Endothelial cell of umbilical vein (primary cell): ENCODE results near the gene AIMP1. TPM values are rescaled to one million over a fixed set of nuclear protein-coding genes. Genes with fewer than 3 reads are reported as not detected.

Experiments used
- BruUV-seq: library from RNA; stranded (reverse); fragments of 400-500 nt; replicated peaks from 2 replicates; lab custom pipeline; 2021; lab: Mats Ljungman, UMichigan
- CTCF ChIA-PET: fragments of 300-600, 350-600 bp; sonication (Branson Sonifier 250); formaldehyde crosslinking; loops from one replicate; lab custom pipeline; 2021; ENCODE audit warnings: antibody characterized with exemption, inconsistent platforms; lab: Charles Lee
- POLR2A ChIA-PET: fragments of 300-600, 350-600 bp; sonication (Branson Sonifier 250); formaldehyde crosslinking; loops from one replicate; lab custom pipeline; 2021; ENCODE audit warnings: antibody characterized with exemption, inconsistent platforms; lab: Charles Lee
- DNase-seq: peaks from one replicate; pipeline ENCODE4 v3.0.0-alpha.2; 2011; ENCODE audit warnings: low read depth, low spot score
- FAIRE-seq: peaks from 2 replicates; lab custom pipeline; 2011; peaks lifted over from hg19 to GRCh38; lab: Jason Lieb, UNC
- H2AFZ ChIP-seq: 2 replicates; pipeline ENCODE4 v1.6.0; 2012; ENCODE audit warnings: low read depth, low read length, control low read depth, inconsistent platforms
- H3K27ac ChIP-seq: 2 replicates; pipeline ENCODE4 v1.5.1; 2011; ENCODE audit warnings: low read depth, mild to moderate bottlenecking, control low read depth, low read length, moderate library complexity; ENCODE audit not compliant: insufficient read depth
- H3K27me3 ChIP-seq, 2 experiments: 2 replicates each; pipeline versions ENCODE4 v1.6.0 to v1.6.1; 2011; ENCODE audit warnings: low read length in 2 of 2, mixed read lengths in 1 of 2; ENCODE audit not compliant: control insufficient read depth in 2 of 2, insufficient read depth in 2 of 2
- H3K36me3 ChIP-seq, 2 experiments: 2 replicates in 1 of 2; 3 replicates in 1 of 2; pipeline ENCODE4 v1.5.1; 2011; ENCODE audit warnings: low read length in 2 of 2, mild to moderate bottlenecking in 1 of 2, moderate library complexity in 1 of 2; ENCODE audit not compliant: control insufficient read depth in 2 of 2, insufficient read depth in 2 of 2; ENCODE audit errors: extremely low read depth in 1 of 2
- H3K4me1 ChIP-seq: 3 replicates; pipeline ENCODE4 v1.5.1; 2011; ENCODE audit warnings: mild to moderate bottlenecking, low read length; ENCODE audit not compliant: control insufficient read depth, insufficient read depth; ENCODE audit errors: extremely low read depth
- H3K4me2 ChIP-seq: 2 replicates; pipeline ENCODE4 v1.6.1; 2011; ENCODE audit warnings: low read length, control low read depth, mixed read lengths; ENCODE audit not compliant: insufficient read depth
- H3K4me3 ChIP-seq, 3 experiments: fragments of 200-600 bp in 1 of 3; sonication (generic), shearing (Covaris generic) in 1 of 3; replicated peaks in 1 of 3; 2 replicates each; pipeline ENCODE4 v1.5.1; 2011 to 2016; ENCODE audit warnings: control low read depth in 3 of 3, low read length in 3 of 3, mild to moderate bottlenecking in 2 of 3, inconsistent platforms in 1 of 3, low read depth in 1 of 3, moderate library complexity in 1 of 3; ENCODE audit not compliant: insufficient read depth in 1 of 3
- H3K79me2 ChIP-seq: 2 replicates; pipeline ENCODE4 v1.6.0; 2012; ENCODE audit warnings: low read length, inconsistent platforms; ENCODE audit not compliant: control insufficient read depth, insufficient read depth
- H3K9ac ChIP-seq: replicated peaks from 2 replicates; pipeline ENCODE3; 2011; ENCODE audit warnings: low read length, control low read depth; ENCODE audit not compliant: insufficient read depth; ENCODE audit errors: extremely low read depth
- H3K9me1 ChIP-seq: replicated peaks from 3 replicates; pipeline ENCODE4 v1.6.0; 2011; ENCODE audit warnings: mild to moderate bottlenecking, low read length; ENCODE audit not compliant: control insufficient read depth, insufficient read depth; ENCODE audit errors: extremely low read depth
- H3K9me3 ChIP-seq: replicated peaks from 2 replicates; pipeline ENCODE4 v1.5.1; 2012; ENCODE audit warnings: low read length, inconsistent platforms; ENCODE audit not compliant: control insufficient read depth, insufficient read depth
- H4K20me1 ChIP-seq: replicated peaks from 2 replicates; pipeline ENCODE3; 2011; ENCODE audit warnings: mild to moderate bottlenecking, low read length; ENCODE audit not compliant: control insufficient read depth, insufficient read depth; ENCODE audit errors: extremely low read depth
- CTCF ChIP-seq, 2 donors: IDR thresholded peaks; 1 replicate in 1 of 2; 2 replicates in 1 of 2; pipeline ENCODE4 v1.5.1; 2011; ENCODE audit warnings: low read length in 2 of 2, mild to moderate bottlenecking in 2 of 2, moderate library complexity in 2 of 2, control low read depth in 1 of 2, inconsistent platforms in 1 of 2, low read depth in 1 of 2; ENCODE audit not compliant: insufficient read depth in 1 of 2; ENCODE audit errors: extremely low read depth in 1 of 2
- EZH2 ChIP-seq: IDR thresholded peaks from 2 replicates; pipeline ENCODE4 v1.6.1; 2012; ENCODE audit warnings: borderline replicate concordance, low read depth, mild to moderate bottlenecking, moderate library complexity, low read length, inconsistent platforms; ENCODE audit not compliant: severe bottlenecking
- FOS ChIP-seq: IDR thresholded peaks from 2 replicates; pipeline ENCODE4 v1.6.1; 2011; ENCODE audit warnings: mild to moderate bottlenecking, low read length, moderate library complexity, borderline replicate concordance; ENCODE audit not compliant: insufficient read depth
- GATA2 ChIP-seq: IDR thresholded peaks from 2 replicates; pipeline ENCODE4 v1.7.0; 2011; ENCODE audit warnings: low read depth, mild to moderate bottlenecking, moderate library complexity, mixed read lengths, low read length; ENCODE audit not compliant: insufficient read length, insufficient read depth
- JUN ChIP-seq: IDR thresholded peaks from 2 replicates; pipeline ENCODE4 v1.6.1; 2011; ENCODE audit warnings: borderline replicate concordance, low read depth; ENCODE audit not compliant: insufficient read length, insufficient read depth
- MYC ChIP-seq: IDR thresholded peaks from one replicate; pipeline ENCODE4 v1.6.1; 2011; ENCODE audit warnings: mild to moderate bottlenecking, low read depth, low read length
- POLR2A ChIP-seq: IDR thresholded peaks from 2 replicates; pipeline ENCODE4 v1.6.1; 2012; ENCODE audit warnings: low read depth, mild to moderate bottlenecking, control low read depth, low read length
- POLR2AphosphoS5 ChIP-seq: IDR thresholded peaks from 2 replicates; pipeline ENCODE4 v1.6.1; 2012; ENCODE audit warnings: low read depth, mild to moderate bottlenecking, control low read depth, low read length, moderate library complexity; ENCODE audit not compliant: insufficient read depth
- dilution Hi-C: fragments of 300-500 bp; cut with MboI; formaldehyde crosslinking; loops from one replicate; pipeline ENCODE4 v1.15.0; 2019; ENCODE audit warnings: low sequenced_read_pairs; ENCODE audit not compliant: extremely low pct_ligation_motif_present
- intact Hi-C: fragments of 100-400 bp; cut with micrococcal nuclease; formaldehyde crosslinking; loops from one replicate; pipeline ENCODE4 v1.10.0; 2022
- polyA plus RNA-seq, 4 experiments: library from polyadenylated mRNA; depleted of rRNA in 3 of 4; stranded (reverse) in 3 of 4; unstranded in 1 of 4; fragments of >200 nt; gene quantifications; 2 replicates each; pipeline versions ENCODE4 v1.2.1 to v1.2.3, GENCODE V29; 2011 to 2012; ENCODE audit warnings: missing spikeins in 1 of 4
- total RNA-seq: library from RNA; stranded (reverse); gene quantifications from 2 replicates; pipeline ENCODE4 v1.2.3, GENCODE V29; 2021
- TF ChIP-seq, protein P1 (sequence below): IDR thresholded peaks from 2 replicates; pipeline ENCODE4 v1.6.1; 2011; ENCODE audit not compliant: insufficient read depth, insufficient read length

Gene AIMP1
- total and polyA plus RNA-seq, 2 donors (not counting 3 experiments of a cell fraction or from before 2014, with no cell fraction given), result 6.4 to 42.4 TPM

- Histone ChIP-seq H3K9me1 (no peaks in the 10 kb centered on the region), H3K4me3 (no peak overlapping the region), H3K79me2 (no peaks in the 10 kb centered on the region), H3K4me1 (no peaks in the 10 kb centered on the region), H3K27ac (no peak overlapping the region), H3K9me3 (no peaks in the 10 kb centered on the region), H2AFZ (no peak overlapping the region), H3K36me3 (no peaks in the 10 kb centered on the region), H4K20me1 (no peaks in the 10 kb centered on the region), H3K9ac (no peak overlapping the region), H3K4me2 (no peak overlapping the region), H3K27me3 (no peaks in the 10 kb centered on the region)
- BruUV-seq, result no TSS peak
- ChIA-PET POLR2A (no interaction called here), CTCF (interaction anchor here (1.1 to 1.4 kb wide), 3 partner anchors 15 to 434 kb away, joined by 3 to 6 read pairs (median 3); no protein-coding TSS in a partner anchor)
- DNase-seq (no peak), FAIRE-seq (no peak)
- dilution Hi-C loops, result no loop called here
- intact Hi-C loops, result no loop called here
- TF ChIP-seq, protein P1, sequence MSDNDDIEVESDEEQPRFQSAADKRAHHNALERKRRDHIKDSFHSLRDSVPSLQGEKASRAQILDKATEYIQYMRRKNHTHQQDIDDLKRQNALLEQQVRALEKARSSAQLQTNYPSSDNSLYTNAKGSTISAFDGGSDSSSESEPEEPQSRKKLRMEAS, result no peak
- no peak for TF ChIP-seq POLR2AphosphoS5
- TF ChIP-seq GATA2, result no peak
- no peak for TF ChIP-seq CTCF (IDR thresholded peaks at IDR 0.05; ENCODE audit: extremely low read depth in 1 of 2, insufficient read depth in 1 of 2, low read depth in 1 of 2, low read length in 2 of 2)
- no peak for TF ChIP-seq EZH2
- TF ChIP-seq POLR2A, result no peak
- TF ChIP-seq MYC, result no peak
- no peak for TF ChIP-seq FOS
- TF ChIP-seq JUN, result no peak
Measured at GRCh38 chr4:106384878-106385277, 68.5 kb downstream of the AIMP1 start.
